ENCODE data around the gene CACNA1A.
A peak's percentile ranks its signal among the peaks of the same experiment; 100 is the strongest.

GRCh38 chr19:13343514-13343913 is 162.8 kb downstream of the CACNA1A start:
- TF ChIP-seq POLR2A (IDR thresholded peaks at IDR 0.05; ENCODE audit: low read depth, low read length) (no peak), CTCF (conservative IDR thresholded peaks at IDR 0.05; ENCODE audit: low read depth, low read length) (no peak), SMC3 (IDR thresholded peaks at IDR 0.05; ENCODE audit: low read depth, low read length) (no peak), MXI1 (IDR thresholded peaks at IDR 0.05; ENCODE audit: borderline replicate concordance, low read depth, low read length) (no peak), CHD1 (IDR thresholded peaks at IDR 0.05; ENCODE audit: low read depth, low read length) (no peak), NFE2L2 (IDR thresholded peaks at IDR 0.05; ENCODE audit: low read depth, low read length) (no peak), FOS (IDR thresholded peaks at IDR 0.05; ENCODE audit: low read depth, low read length) (no peak), RAD21 (IDR thresholded peaks at IDR 0.05; ENCODE audit: low read length) (no peak), RFX5 (IDR thresholded peaks at IDR 0.05; ENCODE audit: low read depth, low read length) (no peak), MAFK (IDR thresholded peaks at IDR 0.05; ENCODE audit: low read depth, low read length) (no peak), RCOR1 (IDR thresholded peaks at IDR 0.05; ENCODE audit: insufficient replicate concordance, low read length) (no peak), CEBPB (IDR thresholded peaks at IDR 0.05; ENCODE audit: low read depth, low read length) (peak; percentile 87), USF2 (IDR thresholded peaks at IDR 0.05; ENCODE audit: low read depth, low read length) (no peak), BHLHE40 (IDR thresholded peaks at IDR 0.05; ENCODE audit: low read depth, low read length) (no peak)

All from IMR-90 (cell line).